Keratinocyte (primary cell): ENCODE measurements around the gene DNAH8.

Experiments used
- EZH2 ChIP-seq: IDR thresholded peaks from one replicate; pipeline ENCODE4 v1.6.1; 2012; ENCODE audit warnings: inconsistent platforms, mild to moderate bottlenecking, low read length, moderate library complexity
- TF ChIP-seq, protein P1 (sequence below), 3 experiments: IDR thresholded peaks in 1 of 3; conservative IDR thresholded peaks in 1 of 3; optimal IDR thresholded peaks in 1 of 3; 2 replicates in 2 of 3; 3 replicates in 1 of 3; pipeline versions ENCODE3 to v1.5.1; 2011; ENCODE audit warnings: low read length in 3 of 3, mild to moderate bottlenecking in 3 of 3, moderate library complexity in 2 of 3, control low read depth in 1 of 3, inconsistent platforms in 1 of 3; ENCODE audit not compliant: insufficient read depth in 2 of 3; ENCODE audit errors: extremely low read depth in 1 of 3

DNA sequence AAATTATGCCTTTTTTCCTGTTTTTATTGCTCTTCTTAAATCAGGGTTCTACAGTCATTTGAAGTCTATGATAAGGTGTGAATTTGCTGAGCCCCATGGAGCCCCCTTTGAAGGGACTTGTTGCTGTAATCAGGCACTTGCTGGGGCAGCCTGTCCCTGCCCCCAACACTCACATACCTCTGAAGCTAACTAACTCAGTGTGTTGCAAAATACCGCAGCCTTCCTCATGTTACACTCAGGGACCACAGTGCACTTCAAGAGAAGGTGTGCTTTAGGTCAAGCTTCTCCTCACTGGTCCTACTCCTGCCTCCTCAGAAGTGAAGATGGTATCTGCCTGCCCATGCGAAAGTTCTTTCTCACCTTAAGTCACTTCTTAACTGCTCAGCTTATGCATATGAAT, 267.4 kb downstream of the DNAH8 start:
- TF ChIP-seq, protein P1, sequence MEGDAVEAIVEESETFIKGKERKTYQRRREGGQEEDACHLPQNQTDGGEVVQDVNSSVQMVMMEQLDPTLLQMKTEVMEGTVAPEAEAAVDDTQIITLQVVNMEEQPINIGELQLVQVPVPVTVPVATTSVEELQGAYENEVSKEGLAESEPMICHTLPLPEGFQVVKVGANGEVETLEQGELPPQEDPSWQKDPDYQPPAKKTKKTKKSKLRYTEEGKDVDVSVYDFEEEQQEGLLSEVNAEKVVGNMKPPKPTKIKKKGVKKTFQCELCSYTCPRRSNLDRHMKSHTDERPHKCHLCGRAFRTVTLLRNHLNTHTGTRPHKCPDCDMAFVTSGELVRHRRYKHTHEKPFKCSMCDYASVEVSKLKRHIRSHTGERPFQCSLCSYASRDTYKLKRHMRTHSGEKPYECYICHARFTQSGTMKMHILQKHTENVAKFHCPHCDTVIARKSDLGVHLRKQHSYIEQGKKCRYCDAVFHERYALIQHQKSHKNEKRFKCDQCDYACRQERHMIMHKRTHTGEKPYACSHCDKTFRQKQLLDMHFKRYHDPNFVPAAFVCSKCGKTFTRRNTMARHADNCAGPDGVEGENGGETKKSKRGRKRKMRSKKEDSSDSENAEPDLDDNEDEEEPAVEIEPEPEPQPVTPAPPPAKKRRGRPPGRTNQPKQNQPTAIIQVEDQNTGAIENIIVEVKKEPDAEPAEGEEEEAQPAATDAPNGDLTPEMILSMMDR (optimal IDR thresholded peaks at IDR 0.05 in 1 of 3, IDR thresholded peaks at IDR 0.05 in 1 of 3, conservative IDR thresholded peaks at IDR 0.05 in 1 of 3; ENCODE audit: extremely low read depth in 1 of 3, insufficient read depth in 2 of 3, low read length in 3 of 3) = no peak
- TF ChIP-seq EZH2 = no peak
